ENCODE data around the gene NFIA.

DNA sequence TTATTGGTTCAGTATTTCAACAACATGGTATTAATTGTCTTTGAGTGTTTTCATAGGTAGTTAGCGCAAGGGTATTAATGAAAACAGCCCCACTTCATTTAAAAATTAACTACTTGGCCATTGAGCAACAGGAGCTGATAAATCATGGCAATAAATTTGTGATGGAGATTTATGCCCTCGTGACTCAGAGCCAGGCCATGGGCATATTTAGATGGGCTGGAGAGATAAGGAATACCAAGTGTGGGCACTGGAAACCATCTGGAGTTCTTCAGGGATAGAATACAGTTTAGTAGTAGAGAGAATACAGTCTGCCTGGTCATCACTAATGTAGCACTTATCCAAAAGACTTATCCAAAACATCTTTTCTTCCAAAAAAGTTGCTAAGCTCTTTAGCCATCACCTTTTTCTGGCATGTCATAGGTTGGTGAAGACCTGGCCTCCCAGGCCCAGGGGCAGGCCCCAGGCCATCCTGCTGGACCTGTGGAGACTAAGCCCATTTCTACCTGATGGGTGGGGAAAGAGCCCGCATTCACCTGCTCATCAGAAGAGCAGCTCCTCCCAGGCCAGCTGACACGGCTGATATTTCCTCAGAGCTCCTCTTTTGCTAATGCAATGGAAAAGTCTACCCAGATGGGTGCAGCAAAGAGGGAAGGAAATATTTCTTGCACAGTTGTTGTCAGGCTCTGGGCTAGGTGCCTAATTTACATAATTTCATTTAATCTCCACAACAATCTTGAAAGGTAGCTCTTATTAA, 404.6 kb downstream of the NFIA start:
- TF ChIP-seq TCF7 (IDR thresholded peaks at IDR 0.05; ENCODE audit: borderline replicate concordance) (no peak), RAD21 (CRISPR knock-in tag; conservative IDR thresholded peaks at IDR 0.05 in 1 of 2, IDR thresholded peaks at IDR 0.05 in 1 of 2) (no peak), POLR2AphosphoS5 (IDR thresholded peaks at IDR 0.05; ENCODE audit: control insufficient read depth, insufficient read depth, low read depth, low read length) (no peak), FOXA1 (IDR thresholded peaks at IDR 0.05; ENCODE audit: borderline replicate concordance) (no peak), NRF1 (conservative IDR thresholded peaks at IDR 0.05 in 1 of 2, IDR thresholded peaks at IDR 0.05 in 1 of 2) (no peak), ZNF778 (CRISPR knock-in tag; IDR thresholded peaks at IDR 0.05) (no peak), EP300 (IDR thresholded peaks at IDR 0.05; ENCODE audit: low read length) (no peak), ZNF133 (CRISPR knock-in tag; IDR thresholded peaks at IDR 0.05) (no peak), ZNF77 (CRISPR knock-in tag; IDR thresholded peaks at IDR 0.05) (no peak)
- TF ChIP-seq, protein P1, sequence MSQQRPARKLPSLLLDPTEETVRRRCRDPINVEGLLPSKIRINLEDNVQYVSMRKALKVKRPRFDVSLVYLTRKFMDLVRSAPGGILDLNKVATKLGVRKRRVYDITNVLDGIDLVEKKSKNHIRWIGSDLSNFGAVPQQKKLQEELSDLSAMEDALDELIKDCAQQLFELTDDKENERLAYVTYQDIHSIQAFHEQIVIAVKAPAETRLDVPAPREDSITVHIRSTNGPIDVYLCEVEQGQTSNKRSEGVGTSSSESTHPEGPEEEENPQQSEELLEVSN (IDR thresholded peaks at IDR 0.05; ENCODE audit: borderline replicate concordance in 1 of 2, extremely low read depth in 1 of 2, insufficient read depth in 1 of 2, insufficient read length in 1 of 2, low read depth in 1 of 2, low read length in 1 of 2, poor library complexity in 1 of 2, severe bottlenecking in 1 of 2) = no peak
- TF ChIP-seq, protein P2, sequence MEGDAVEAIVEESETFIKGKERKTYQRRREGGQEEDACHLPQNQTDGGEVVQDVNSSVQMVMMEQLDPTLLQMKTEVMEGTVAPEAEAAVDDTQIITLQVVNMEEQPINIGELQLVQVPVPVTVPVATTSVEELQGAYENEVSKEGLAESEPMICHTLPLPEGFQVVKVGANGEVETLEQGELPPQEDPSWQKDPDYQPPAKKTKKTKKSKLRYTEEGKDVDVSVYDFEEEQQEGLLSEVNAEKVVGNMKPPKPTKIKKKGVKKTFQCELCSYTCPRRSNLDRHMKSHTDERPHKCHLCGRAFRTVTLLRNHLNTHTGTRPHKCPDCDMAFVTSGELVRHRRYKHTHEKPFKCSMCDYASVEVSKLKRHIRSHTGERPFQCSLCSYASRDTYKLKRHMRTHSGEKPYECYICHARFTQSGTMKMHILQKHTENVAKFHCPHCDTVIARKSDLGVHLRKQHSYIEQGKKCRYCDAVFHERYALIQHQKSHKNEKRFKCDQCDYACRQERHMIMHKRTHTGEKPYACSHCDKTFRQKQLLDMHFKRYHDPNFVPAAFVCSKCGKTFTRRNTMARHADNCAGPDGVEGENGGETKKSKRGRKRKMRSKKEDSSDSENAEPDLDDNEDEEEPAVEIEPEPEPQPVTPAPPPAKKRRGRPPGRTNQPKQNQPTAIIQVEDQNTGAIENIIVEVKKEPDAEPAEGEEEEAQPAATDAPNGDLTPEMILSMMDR (IDR thresholded peaks at IDR 0.05 in 2 of 3, conservative IDR thresholded peaks at IDR 0.05 in 1 of 3; ENCODE audit: insufficient read depth in 2 of 3, low read depth in 1 of 3, low read length in 3 of 3) = no peak
